Suppressor macrophage treated with lipopolysaccharide for 4 hours (primary cell): ENCODE measurements around the gene RMP24.
A peak's percentile ranks its signal among the peaks of the same experiment; 100 is the strongest.
"Not testable (repeated sequence)": the region's sequence is repeated elsewhere in the genome, so short reads cannot be mapped to it uniquely, and the experiment has no call there.

Experiments used
- DNase-seq: peaks from one replicate; pipeline ENCODE4 v3.0.0-alpha.2; 2020

RMP24 gene

GRCh38 chr18:35972197-35973000, at the start of gene RMP24:
TSS of gene RMP24 (plus strand) at chr18:35972679.
- DNase-seq, result peak; percentile 97

GRCh38 chr18:35923939-35924684, 48.4 kb upstream of the RMP24 start:
- no peak for DNase-seq

- no peak for DNase-seq
Observed at GRCh38 chr18:35926884-35927283, 45.6 kb upstream of the RMP24 start.

DNA sequence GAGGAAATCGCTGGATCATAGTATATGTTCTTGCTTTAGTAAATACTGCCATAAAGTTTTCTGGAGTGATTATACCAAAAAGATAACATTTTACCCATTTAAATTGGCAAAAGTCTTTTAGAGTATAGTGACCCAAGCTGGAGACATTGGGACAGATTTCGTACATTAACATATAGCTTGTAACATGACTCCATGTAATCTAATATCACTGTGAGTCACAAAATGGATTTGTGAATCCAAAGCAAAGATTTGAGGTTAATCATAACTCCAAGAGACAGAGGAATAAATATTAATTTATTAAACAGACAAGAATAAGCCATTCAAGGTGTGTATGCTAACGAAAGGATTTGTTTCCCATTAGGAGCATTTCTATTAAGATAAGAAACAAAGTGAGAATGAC, 45.0 kb upstream of the RMP24 start:
- no peak for DNase-seq

DNA sequence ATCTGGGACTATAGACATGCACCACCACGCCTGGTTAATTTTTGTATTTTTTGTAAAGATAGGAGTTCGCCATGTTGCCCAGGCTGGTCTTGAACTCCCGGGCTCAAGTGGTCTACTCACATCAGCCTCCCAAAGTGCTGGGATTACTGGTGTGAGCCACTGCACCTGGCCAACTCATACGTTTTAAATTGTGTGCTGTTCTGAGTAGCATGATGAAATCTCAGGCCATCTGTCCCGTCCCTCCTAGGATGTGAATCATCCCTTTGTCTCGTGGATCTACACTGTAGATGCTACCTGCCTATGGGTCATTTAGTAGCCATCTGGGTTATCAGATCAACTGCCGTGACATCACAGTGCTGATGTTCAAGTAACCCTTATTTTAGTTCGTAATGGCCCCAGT, 38.5 kb upstream of the RMP24 start:
- no peak for DNase-seq

GRCh38 chr18:35934891-35935290, 37.6 kb upstream of the RMP24 start:
- DNase-seq, result no peak

GRCh38 chr18:35935805-35936204, 36.7 kb upstream of the RMP24 start:
- DNase-seq, result no peak

GRCh38 chr18:35936951-35937350, 35.5 kb upstream of the RMP24 start:
- DNase-seq, result no peak

GRCh38 chr18:35938158-35938557, 34.3 kb upstream of the RMP24 start:
- DNase-seq, result no peak

GRCh38 chr18:35938562-35938961, 33.9 kb upstream of the RMP24 start:
- no peak for DNase-seq

GRCh38 chr18:35939138-35939537, 33.3 kb upstream of the RMP24 start:
- DNase-seq, result peak; percentile 25

DNA sequence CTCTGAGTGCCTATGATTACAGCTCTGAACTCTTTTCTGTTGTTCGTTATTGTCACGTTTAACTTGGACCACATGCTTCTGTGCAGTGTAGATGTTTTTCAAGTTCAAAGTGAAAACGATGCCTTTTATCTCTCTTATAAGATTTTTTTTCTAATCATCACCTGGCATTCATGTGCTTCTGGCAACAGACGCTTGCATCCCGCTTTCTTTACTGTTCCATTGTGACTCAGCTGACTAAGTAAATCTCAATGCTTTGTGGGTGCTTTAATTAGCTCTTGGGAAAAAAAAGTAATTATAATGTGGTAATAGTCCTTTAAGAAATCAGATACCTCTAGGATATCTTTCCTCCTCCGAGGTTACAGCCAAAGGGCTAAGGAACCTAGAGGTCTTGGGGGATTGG, 31.2 kb upstream of the RMP24 start:
- no peak for DNase-seq

GRCh38 chr18:35942133-35942532, 30.3 kb upstream of the RMP24 start:
- DNase-seq, result no peak

DNA sequence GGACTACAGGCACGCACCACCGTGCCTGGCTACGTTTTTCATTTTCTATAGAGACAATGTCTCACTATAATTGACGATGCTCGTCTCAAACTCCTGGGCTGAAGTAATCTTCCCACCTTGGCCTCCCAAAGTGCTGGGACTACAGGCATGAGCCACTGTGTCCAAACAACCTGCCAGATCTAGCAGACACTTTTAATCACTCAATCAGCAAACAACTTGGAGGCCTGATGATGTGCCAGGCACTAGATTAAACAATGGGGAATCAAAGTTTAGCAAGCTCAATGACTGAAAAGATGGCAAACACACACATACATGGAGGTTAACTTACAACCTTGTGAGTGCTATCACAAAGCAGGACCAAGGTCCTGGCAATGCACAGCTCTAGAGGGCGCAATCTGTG, 29.8 kb upstream of the RMP24 start:
- no peak for DNase-seq

GRCh38 chr18:35948080-35948479, 24.4 kb upstream of the RMP24 start:
- DNase-seq, result no peak

- no peak for DNase-seq
Observed at GRCh38 chr18:35949090-35949489, 23.4 kb upstream of the RMP24 start.

- peak; percentile 84 for DNase-seq
Observed at GRCh38 chr18:35949903-35950627, 22.4 kb upstream of the RMP24 start.

GRCh38 chr18:35950628-35950982, 21.9 kb upstream of the RMP24 start:
- DNase-seq, result no peak

DNA sequence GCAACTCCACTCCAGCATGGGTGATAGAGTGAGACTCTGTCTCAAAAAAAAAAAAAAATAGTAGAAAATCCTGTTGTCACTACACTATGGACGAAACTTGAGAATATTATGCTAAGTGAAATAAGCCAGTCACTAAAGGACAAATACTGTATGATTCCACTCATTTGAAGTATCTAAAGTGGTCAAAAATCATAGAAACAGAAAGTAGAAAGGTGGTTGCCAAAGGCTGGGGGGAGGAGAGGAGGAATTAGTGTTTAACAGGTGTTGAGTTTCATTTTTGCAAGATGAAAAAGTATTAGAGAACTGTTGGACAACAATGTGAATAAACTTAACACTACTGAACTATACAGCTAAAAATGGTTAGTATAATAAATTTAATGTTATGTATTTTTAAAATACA, 18.8 kb upstream of the RMP24 start:
- DNase-seq, result no peak

GRCh38 chr18:35956226-35956625, 16.3 kb upstream of the RMP24 start:
- DNase-seq, result no peak

GRCh38 chr18:35962320-35962719, 10.2 kb upstream of the RMP24 start:
- DNase-seq, result no peak

GRCh38 chr18:35964319-35964718, 8.2 kb upstream of the RMP24 start:
- DNase-seq, result no peak

DNA sequence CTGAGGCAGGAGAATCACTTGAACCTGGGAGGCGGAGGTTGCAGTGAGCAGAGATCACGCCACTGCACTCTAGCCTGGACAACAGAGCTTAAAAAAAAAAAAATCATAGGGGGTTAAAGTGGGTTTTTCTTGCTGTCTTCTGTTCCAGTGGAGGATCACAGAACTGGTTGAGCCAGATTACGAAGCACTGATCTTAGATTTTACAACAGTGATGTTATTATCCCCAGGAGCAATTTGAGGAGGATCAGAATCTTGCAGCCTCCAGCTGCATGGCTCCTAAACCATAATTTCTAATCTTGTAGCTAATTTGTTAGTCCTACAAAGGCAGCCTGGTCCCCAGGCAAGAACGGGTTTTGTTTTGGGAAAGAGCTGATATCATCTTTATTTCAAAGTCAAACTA, 4.6 kb upstream of the RMP24 start:
- DNase-seq, result not testable (repeated sequence)
